Fibroblast of mammary gland (primary cell): ENCODE data around the gene ARFGAP3.

Experiments used
- DNase-seq: peaks from one replicate; pipeline ENCODE4 v3.0.0-alpha.2; 2010; ENCODE audit warnings: low read depth
- H3K4me3 ChIP-seq: 2 replicates; pipeline ENCODE4 v1.5.1; 2011; ENCODE audit warnings: low read depth, mild to moderate bottlenecking, low read length, moderate library complexity; ENCODE audit not compliant: control insufficient read depth
- TF ChIP-seq, protein P1 (sequence below): conservative IDR thresholded peaks from 2 replicates; pipeline ENCODE4 v1.5.1; 2011; ENCODE audit warnings: low read depth, low read length, inconsistent platforms; ENCODE audit not compliant: control insufficient read depth, insufficient read depth

ARFGAP3 gene

GRCh38 chr22:42857845-42858481 lies 890 bp upstream of the ARFGAP3 start:
- DNase-seq: no peak
- TF ChIP-seq, protein P1, sequence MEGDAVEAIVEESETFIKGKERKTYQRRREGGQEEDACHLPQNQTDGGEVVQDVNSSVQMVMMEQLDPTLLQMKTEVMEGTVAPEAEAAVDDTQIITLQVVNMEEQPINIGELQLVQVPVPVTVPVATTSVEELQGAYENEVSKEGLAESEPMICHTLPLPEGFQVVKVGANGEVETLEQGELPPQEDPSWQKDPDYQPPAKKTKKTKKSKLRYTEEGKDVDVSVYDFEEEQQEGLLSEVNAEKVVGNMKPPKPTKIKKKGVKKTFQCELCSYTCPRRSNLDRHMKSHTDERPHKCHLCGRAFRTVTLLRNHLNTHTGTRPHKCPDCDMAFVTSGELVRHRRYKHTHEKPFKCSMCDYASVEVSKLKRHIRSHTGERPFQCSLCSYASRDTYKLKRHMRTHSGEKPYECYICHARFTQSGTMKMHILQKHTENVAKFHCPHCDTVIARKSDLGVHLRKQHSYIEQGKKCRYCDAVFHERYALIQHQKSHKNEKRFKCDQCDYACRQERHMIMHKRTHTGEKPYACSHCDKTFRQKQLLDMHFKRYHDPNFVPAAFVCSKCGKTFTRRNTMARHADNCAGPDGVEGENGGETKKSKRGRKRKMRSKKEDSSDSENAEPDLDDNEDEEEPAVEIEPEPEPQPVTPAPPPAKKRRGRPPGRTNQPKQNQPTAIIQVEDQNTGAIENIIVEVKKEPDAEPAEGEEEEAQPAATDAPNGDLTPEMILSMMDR: no peak
- no peak overlapping the region for H3K4me3 ChIP-seq

- TF ChIP-seq, protein P1: no peak
- peak; percentile 39 for DNase-seq
- peak overlapping the region; percentile 75 for H3K4me3 ChIP-seq
Observed at GRCh38 chr22:42856179-42856864, 751 bp downstream of the ARFGAP3 start.

GRCh38 chr22:42855721-42856120 lies 1.4 kb downstream of the ARFGAP3 start:
- H3K4me3 ChIP-seq: peak overlapping the region; percentile 75
- DNase-seq: no peak
- TF ChIP-seq, protein P1: no peak

DNA sequence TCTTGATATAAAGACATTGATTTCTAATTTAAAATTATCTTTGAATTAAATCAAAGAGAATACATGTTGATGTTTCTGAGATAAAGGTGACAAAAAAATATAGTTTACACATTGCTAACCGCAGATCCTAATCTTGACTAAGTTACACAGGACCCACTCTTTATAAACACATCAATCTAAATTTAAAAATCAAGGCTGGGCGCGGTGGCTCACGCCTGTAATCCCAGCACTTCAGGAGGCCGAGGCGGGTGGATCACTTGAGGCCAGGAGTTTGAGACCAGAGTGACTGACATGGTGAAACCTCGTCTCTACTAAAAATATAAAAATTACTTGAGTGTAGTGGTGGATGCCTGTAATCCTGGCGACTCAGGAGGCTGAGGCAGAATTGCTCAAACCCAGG lies 1.9 kb downstream of the ARFGAP3 start:
- H3K4me3 ChIP-seq: no peak overlapping the region
- TF ChIP-seq, protein P1: no peak
- no peak for DNase-seq

GRCh38 chr22:42848941-42849550 lies 8.0 kb downstream of the ARFGAP3 start:
- TF ChIP-seq, protein P1: no peak
- no peak for DNase-seq
- H3K4me3 ChIP-seq: no peak overlapping the region

DNA sequence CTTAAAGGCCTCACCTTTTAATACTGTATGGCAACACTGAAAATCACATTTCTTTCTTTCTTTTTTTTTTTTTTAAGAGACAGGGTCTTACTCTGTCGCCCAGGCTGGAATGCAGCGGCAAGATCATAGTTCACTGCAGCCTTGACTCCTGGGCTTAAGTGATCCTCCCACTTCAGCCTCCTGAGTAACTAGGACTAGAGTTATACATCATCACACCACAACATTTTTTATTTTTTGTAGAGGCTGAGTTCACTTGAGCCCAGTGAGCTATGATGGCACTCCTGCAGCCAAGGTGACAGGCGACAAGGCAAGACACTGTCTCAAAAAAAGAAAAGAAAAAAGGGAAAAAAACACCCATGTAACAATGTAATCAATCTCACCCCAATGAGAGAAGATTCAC lies 10.0 kb downstream of the ARFGAP3 start:
- TF ChIP-seq, protein P1: no peak
- DNase-seq: no peak
- no peak overlapping the region for H3K4me3 ChIP-seq
